ENCODE data around the gene UBE2Q1. TPM values are rescaled to one million over a fixed set of nuclear protein-coding genes. Genes with fewer than 3 reads are reported as not detected.

Gene UBE2Q1
- total and polyA plus RNA-seq, 2 of the 4 experiments (the other 2 are of a cell fraction): 20.6 to 24.7 TPM

GRCh38 chr1:154527192-154527591 lies 31.3 kb downstream of the UBE2Q1 start:
- no peak overlapping the region for H3K23ac ChIP-seq (ENCODE audit: low read depth, low read length)
- no peak overlapping the region for H3K27ac ChIP-seq (ENCODE audit: insufficient read depth, low read length)
- dilution Hi-C loops (cut with HindIII; ENCODE audit: low sequenced_read_pairs, unreplicated experiment): no loop called here
- in situ Hi-C loops (cut with MboI; ENCODE audit: low sequenced_read_pairs): no loop called here
- H3K79me1 ChIP-seq (ENCODE audit: low read depth in 1 of 2, low read length in 2 of 2): no peaks in the 10 kb centered on the region
- H3K56ac ChIP-seq (ENCODE audit: extremely low read depth, insufficient read depth, low read length): no peak overlapping the region
- no peak overlapping the region for H2BK5ac ChIP-seq (ENCODE audit: low read depth, low read length, poor library complexity, severe bottlenecking)
- H3K14ac ChIP-seq (replicated peaks; ENCODE audit: low read depth, low read length): no peak overlapping the region
- BruUV-seq (replicated peaks): no TSS peak
- no peaks in the 10 kb centered on the region for H4K20me1 ChIP-seq (ENCODE audit: insufficient read depth, low read length)
- TF ChIP-seq CTCF (conservative IDR thresholded peaks at IDR 0.05; ENCODE audit: low read depth, low read length): no peak
- TF ChIP-seq RAD21 (IDR thresholded peaks at IDR 0.05; ENCODE audit: low read length): no peak
- no peak overlapping the region for H4K8ac ChIP-seq (ENCODE audit: low read depth in 2 of 2, low read length in 2 of 2)
- DNase-seq: no peak
- ATAC-seq (ENCODE audit: low read depth): no peak
- POLR2A ChIA-PET (ENCODE audit: unreplicated experiment): no interaction called here
- H2AK9ac ChIP-seq (replicated peaks; ENCODE audit: low read depth, low read length, poor library complexity): no peak overlapping the region
- H2BK20ac ChIP-seq (ENCODE audit: low read depth, low read length): no peak overlapping the region
- intact Hi-C loops (cut with micrococcal nuclease): no loop called here
- no peak overlapping the region for H3K9ac ChIP-seq (ENCODE audit: low read depth, low read length)
- H3K4me1 ChIP-seq (ENCODE audit: control insufficient read depth, insufficient read depth, low read length): no peaks in the 10 kb centered on the region
- H2AK5ac ChIP-seq (ENCODE audit: low read depth, low read length): no peak overlapping the region
- WGBS, 2 experiments (ENCODE audit: extremely low coverage in 2 of 2, insufficient read length in 1 of 2): no CpG with 5 or more reads among the region's 6 CpGs
- peaks cover 18% of the 10 kb centered on the region for H3K27me3 ChIP-seq (ENCODE audit: control insufficient read depth, insufficient read depth, low read length)
- CTCF ChIA-PET: no interaction called here
- no peak overlapping the region for H3K4ac ChIP-seq (ENCODE audit: low read depth, low read length)
- H3K36me3 ChIP-seq (ENCODE audit: control insufficient read depth, insufficient read depth, low read length): no peaks in the 10 kb centered on the region
- no peak overlapping the region for H2BK120ac ChIP-seq (ENCODE audit: low read depth, low read length)
- H2AFZ ChIP-seq (replicated peaks; ENCODE audit: low read length, poor library complexity): no peak overlapping the region
- no peak overlapping the region for H4K5ac ChIP-seq (ENCODE audit: low read depth, low read length)
- H3K4me2 ChIP-seq (ENCODE audit: low read depth, low read length): no peak overlapping the region
- no peak overlapping the region for H3K4me3 ChIP-seq (ENCODE audit: insufficient read depth, low read depth, low read length)
- no peak overlapping the region for H2BK15ac ChIP-seq (ENCODE audit: low read depth, low read length)
- no peaks in the 10 kb centered on the region for H3K9me1 ChIP-seq (ENCODE audit: insufficient read depth, low read length)
- no peak overlapping the region for H3K18ac ChIP-seq (ENCODE audit: low read depth, low read length)
- H3K9me3 ChIP-seq (ENCODE audit: control insufficient read depth, insufficient read depth, low read length): peaks cover 6% of the 10 kb centered on the region
- no peak overlapping the region for H4K91ac ChIP-seq (ENCODE audit: insufficient read depth, low read depth, low read length)

Data from IMR-90 (cell line).